Activated CD8-positive, alpha-beta memory T cell treated with anti-CD3 and anti-CD28 coated beads for 4 hours (primary cell): Measurements from ENCODE around the gene TMEM37.
"Not testable (repeated sequence)": the region's sequence is repeated elsewhere in the genome, so short reads cannot be mapped to it uniquely, and the experiment has no call there.

Experiments used
- DNase-seq, 2 donors: peaks; one replicate each; pipeline ENCODE4 v3.0.0-alpha.2; 2020; ENCODE audit warnings: low read depth in 2 of 2

The TMEM37 gene

GRCh38 chr2:119431155-119431975 is at the start of gene TMEM37:
Gene TMEM37 (plus strand): TSS chr2:119431854. CDS start chr2:119431904, 50 bp downstream.
- DNase-seq: no peak

DNA sequence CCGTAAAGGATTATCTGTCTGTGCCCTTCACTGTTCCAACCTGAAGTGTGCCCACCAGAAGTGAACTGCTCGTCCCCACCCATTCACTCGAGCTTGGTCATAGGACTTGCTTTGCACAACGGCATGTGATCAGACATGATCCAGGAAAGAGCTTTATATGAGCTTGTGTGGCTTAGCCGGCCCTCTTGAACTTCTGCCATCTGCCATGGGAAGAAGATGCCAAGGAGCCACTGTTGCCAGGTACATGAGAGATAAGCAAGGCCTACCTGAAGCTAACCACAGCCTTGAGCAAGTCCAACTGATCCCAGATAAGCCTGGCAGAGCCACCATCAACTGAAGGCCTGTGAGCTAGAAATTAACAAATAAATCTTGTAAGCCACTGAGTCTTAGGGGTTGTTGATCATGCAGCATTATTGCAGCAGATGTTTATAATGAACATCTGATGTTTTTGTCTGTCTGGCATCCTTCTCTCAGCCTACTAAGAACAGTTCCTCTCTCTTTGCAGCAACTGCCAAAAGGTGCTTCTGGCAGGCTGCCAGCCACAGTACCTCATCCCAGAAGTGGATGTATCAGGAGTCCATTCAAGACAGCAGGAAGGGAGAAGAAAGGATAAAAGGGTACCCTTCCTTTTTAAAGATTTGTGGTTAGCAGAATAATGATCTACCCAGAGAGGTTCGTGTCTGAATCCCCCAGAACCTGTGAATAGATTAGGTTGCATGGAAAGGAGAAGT is 48.1 kb upstream of the TMEM37 start:
- DNase-seq: no peak

DNA sequence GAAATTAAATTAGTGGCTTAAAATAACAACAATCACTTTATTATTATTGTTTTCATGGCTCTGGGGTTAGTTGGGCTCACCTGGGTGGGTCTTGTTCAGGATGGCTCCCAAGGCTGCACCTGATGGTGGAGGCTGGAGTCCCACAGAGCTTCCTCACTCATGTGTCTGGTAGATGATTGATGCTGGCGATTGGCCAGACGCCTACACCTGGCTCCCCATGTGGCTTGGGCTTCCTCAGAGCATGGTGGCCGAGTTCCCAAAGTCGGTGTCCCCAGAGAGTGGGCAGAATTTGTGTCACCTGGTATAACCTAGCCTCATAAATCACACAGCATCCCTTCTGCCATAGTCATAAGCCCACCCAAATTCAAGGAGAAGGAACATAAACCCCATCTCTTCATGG is 46.7 kb upstream of the TMEM37 start:
- no peak for DNase-seq

- no peak for DNase-seq
Measured at GRCh38 chr2:119385466-119385865, 46.2 kb upstream of the TMEM37 start.

GRCh38 chr2:119387381-119388129 is 44.1 kb upstream of the TMEM37 start:
- DNase-seq: no peak

GRCh38 chr2:119389615-119390306 is 41.9 kb upstream of the TMEM37 start:
- no peak for DNase-seq

GRCh38 chr2:119393971-119394748 is 37.5 kb upstream of the TMEM37 start:
- no peak for DNase-seq

GRCh38 chr2:119397196-119397595 is 34.5 kb upstream of the TMEM37 start:
- DNase-seq: no peak

DNA sequence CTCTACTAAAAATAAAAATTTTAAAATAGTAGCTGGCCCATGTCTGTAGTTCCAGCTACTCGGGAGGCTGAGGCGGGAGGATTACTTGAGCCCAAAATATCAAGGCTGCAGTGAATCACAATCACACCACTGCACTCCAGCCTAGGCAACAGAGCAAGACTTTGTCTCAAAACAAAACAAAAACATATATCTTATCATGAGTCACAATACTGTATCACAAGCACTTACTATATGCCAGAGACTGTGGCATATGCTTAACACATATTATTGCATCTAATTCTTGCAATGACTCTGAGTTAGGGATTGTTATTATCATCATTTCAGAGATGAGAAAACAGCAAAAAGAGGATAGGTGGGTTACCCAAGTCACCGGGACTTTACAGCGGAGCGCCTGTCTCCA is 29.5 kb upstream of the TMEM37 start:
- DNase-seq: no peak

GRCh38 chr2:119402645-119403560 is 28.8 kb upstream of the TMEM37 start:
- DNase-seq: no peak

- DNase-seq: not testable (repeated sequence)
Measured at GRCh38 chr2:119403618-119404017, 28.0 kb upstream of the TMEM37 start.

DNA sequence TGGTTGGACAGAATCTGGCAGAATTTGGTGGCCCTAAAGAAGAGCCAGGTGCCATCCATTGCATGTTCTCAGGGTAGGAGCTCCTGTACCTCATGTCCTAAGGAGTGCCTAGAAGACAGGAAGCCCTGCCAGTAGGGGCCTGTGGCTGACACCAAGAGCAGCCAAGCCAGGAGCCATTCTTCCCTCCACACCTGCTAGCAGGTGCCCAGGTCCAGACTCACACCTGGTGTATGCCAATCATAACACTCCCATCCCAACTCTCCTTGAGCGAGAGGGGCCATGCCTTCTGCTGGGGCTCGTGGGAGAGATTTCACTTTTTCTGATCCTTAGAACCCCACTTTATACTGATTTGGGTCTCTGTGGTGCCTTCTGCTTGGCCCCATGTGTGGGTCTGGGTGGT is 26.5 kb upstream of the TMEM37 start:
- DNase-seq: no peak

GRCh38 chr2:119407430-119408220 is 24.0 kb upstream of the TMEM37 start:
- no peak for DNase-seq

DNA sequence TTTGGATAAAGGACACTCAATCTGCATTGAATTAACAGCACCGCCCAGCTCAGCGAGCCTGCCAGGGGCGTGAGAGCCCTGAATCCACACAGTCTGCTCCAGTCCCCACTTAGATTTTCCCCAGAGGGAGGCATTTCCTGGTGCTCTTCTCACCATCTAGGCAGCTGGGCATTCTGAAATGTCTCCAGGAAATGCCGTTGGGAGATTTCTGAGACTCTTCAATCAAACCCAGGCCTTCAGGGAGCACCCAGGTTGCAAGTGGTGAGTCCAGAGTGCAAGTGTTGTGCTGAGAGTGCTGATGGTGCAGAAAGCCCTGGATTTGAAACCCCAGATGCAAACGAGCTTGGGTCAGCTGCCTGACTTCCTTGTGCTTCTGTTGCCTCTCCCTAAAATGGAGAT is 23.4 kb upstream of the TMEM37 start:
- DNase-seq: no peak

DNA sequence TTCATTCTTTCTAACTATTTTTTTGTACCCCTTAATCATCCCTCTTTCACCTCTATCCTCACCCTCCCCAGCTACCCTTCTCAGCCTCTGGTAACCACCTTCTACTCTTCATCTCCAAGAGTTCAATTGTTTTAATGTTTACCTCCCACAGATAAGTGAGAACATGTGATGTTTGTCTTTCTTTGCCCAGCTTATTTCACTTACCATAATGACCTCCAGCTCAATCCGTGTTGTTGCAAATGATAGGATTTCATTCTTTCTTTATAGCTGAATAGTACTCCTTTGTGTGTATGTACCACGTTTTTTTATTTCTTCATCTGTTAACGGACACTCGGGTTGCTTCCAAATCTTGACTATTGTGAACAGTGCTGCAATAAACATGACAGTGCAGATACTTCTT is 22.1 kb upstream of the TMEM37 start:
- no peak for DNase-seq

DNA sequence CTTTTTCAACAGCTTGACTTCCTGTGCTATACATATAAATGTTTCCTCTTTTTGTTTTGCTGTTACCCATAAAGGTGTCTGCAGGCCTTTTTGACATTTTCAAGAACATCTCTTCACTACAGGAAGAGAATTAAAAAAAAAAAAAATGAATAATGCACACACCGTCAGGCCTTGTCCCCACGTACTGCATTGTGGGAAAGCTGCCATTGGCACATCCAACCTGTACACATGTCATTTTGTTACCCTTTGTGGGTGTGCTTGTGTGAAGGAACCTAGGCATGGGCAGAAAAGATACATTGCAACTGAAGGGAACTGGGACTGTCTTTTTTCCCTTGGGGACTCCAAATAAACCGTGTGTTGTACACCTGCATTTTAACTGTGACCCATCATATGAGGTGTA is 16.8 kb upstream of the TMEM37 start:
- DNase-seq: no peak

- no peak for DNase-seq
Measured at GRCh38 chr2:119415630-119416029, 16.0 kb upstream of the TMEM37 start.

- no peak for DNase-seq
Measured at GRCh38 chr2:119416299-119416923, 15.2 kb upstream of the TMEM37 start.

DNA sequence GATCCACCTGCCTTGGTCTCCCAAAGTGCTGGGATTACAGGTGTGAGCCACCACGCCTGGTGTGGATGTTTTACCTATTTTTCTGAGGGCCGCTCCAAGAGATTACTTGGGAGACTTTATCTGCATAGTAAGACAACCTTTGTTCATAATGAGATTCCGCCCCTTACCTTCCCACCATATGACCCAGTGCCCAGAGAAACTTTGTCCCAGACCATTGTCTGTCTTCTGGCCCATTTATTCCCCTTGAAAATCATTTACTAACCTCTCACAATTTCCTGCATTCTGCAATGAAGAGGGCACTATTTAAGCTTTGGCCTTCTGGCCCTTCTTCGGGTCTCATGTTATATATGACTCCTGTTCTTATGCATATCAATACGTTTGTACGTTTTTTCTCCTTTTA is 13.7 kb upstream of the TMEM37 start:
- DNase-seq: no peak
